ENCODE measurements around the gene TUBB4B.

TUBB4B gene

DNA sequence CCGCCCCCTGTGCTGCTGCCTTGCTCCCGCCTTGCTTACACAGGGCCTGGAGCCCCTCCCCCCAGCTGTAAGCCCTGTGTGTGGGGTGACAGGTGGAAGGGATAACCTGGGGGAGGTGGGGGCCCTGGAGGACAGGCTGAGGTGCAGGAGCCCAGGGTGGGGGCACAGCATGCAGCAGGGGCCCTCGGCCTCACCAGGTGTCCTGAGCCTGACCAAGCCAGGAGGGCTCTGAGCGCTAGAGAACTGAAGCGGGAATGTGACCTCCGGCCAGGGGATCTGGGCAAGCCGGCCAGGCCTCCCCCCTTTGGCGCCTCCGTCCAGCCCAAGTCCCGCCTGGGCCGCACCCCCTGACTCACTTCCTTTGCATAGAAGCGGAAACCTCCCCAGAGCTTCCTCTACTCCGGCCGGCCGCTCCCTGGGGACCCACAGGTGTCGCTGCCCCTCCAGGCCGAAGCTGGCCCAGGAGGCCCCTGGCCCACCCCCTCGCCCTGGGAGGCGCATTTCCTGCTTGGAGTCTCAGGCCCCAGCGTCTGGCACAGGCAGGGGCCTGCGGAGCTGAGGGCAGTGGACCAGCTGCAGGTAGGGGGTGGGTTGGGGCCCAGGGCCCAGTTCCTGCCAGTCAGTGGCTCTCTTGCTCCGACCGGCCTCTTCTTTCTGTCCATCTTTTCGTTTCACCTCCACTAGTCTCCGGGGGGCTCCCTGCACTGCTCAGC, 36.4 kb downstream of the TUBB4B start, which contains the start of gene TOR4A:
TOR4A (plus strand) TSS at position 398 of the 713 bp plus-strand sequence. CDS start 964 bp downstream, outside the sequence.
- TF ChIP-seq, protein P1, sequence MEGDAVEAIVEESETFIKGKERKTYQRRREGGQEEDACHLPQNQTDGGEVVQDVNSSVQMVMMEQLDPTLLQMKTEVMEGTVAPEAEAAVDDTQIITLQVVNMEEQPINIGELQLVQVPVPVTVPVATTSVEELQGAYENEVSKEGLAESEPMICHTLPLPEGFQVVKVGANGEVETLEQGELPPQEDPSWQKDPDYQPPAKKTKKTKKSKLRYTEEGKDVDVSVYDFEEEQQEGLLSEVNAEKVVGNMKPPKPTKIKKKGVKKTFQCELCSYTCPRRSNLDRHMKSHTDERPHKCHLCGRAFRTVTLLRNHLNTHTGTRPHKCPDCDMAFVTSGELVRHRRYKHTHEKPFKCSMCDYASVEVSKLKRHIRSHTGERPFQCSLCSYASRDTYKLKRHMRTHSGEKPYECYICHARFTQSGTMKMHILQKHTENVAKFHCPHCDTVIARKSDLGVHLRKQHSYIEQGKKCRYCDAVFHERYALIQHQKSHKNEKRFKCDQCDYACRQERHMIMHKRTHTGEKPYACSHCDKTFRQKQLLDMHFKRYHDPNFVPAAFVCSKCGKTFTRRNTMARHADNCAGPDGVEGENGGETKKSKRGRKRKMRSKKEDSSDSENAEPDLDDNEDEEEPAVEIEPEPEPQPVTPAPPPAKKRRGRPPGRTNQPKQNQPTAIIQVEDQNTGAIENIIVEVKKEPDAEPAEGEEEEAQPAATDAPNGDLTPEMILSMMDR (IDR thresholded peaks at IDR 0.05; ENCODE audit: low read length, missing control alignments), result peak; percentile 8
- peak; percentile 94 for DNase-seq (ENCODE audit: low read depth)
- peak within 1 kb of the TSS; percentile 72 for H3K4me3 ChIP-seq (replicated peaks; ENCODE audit: low read depth, low read length)

DNA sequence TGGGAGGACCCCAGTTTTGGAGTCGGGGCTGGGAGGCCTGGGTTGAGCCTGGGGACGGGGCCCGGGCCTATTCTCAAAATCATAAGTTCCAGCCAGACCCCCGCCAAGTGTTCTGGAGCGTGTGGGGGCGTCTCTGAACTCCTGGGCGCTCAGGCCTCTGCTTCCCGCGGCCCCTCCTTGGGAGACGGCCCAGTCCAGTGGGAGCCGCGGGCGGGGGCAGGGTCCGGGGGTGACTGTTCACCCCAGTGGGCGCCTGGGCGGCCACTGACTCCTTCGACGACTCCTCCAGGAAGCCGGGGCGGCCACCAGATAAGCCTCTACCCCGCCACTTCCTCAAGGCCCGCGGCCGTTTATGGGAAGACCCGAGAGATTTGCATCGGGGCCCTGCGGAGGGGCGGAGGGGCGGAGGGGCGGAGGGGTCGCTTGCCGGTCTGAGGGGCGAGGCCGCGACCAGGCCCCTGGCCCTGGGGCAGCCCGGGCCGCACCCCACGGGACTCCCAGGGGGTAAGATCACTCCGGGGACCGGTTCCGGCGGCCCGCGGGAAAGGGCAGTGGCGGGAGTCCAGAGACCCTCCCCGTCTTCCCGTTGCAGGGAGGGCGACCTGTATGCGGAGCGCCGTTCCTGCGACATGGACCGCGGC, 37.1 kb downstream of the TUBB4B start:
- TF ChIP-seq, protein P1 (IDR thresholded peaks at IDR 0.05; ENCODE audit: low read length, missing control alignments), result no peak
- H3K4me3 ChIP-seq (replicated peaks; ENCODE audit: low read depth, low read length), result peak overlapping the region; percentile 72
- peak; percentile 35 for DNase-seq (ENCODE audit: low read depth)

DNA sequence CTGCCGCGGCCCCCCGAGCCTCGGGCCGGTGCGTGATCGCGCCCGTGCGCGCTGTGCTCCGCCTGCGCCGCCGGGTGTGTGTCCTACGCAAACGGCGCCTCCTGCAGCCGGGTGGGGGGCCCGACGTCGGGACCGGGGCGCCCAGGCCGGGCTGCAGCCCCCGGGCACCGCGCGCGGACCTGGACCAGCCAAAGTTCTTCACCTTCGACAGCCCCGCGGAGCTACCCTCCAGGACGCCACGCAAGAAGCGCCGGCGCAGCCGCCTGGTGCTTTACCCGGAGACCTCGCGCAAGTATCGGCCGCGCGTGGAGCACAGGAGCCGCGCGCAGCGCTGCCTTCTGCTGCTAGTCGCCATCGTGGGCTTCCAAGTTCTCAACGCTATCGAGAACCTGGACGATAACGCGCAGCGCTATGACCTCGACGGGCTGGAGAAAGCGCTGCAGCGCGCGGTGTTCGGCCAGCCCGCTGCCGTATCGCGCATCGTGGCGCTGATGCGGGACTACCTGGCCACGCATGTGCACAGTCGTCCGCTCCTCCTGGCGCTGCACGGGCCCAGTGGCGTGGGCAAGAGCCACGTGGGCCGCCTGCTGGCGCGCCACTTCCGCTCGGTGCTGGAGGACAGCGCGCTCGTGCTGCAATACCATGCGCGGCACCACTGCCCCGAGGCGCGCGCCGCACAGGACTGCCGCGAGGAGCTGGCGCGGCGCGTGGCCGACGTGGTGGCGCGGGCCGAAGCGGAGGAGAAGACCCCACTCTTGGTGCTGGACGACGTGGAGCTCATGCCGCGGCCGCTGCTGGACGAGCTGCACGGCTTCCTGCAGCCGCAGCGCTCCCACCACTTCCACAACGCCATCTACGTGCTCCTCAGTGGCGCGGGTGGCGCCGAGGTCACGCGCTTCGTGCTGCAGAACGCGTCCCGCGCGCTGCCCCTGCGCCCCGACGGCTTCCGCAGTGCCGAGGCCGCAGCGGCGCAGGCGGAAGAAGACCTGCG, 37.9 kb downstream of the TUBB4B start:
- DNase-seq (ENCODE audit: low read depth), result no peak
- TF ChIP-seq, protein P1 (IDR thresholded peaks at IDR 0.05; ENCODE audit: low read length, missing control alignments), result no peak
- peak overlapping the region; percentile 72 for H3K4me3 ChIP-seq (replicated peaks; ENCODE audit: low read depth, low read length)

DNA sequence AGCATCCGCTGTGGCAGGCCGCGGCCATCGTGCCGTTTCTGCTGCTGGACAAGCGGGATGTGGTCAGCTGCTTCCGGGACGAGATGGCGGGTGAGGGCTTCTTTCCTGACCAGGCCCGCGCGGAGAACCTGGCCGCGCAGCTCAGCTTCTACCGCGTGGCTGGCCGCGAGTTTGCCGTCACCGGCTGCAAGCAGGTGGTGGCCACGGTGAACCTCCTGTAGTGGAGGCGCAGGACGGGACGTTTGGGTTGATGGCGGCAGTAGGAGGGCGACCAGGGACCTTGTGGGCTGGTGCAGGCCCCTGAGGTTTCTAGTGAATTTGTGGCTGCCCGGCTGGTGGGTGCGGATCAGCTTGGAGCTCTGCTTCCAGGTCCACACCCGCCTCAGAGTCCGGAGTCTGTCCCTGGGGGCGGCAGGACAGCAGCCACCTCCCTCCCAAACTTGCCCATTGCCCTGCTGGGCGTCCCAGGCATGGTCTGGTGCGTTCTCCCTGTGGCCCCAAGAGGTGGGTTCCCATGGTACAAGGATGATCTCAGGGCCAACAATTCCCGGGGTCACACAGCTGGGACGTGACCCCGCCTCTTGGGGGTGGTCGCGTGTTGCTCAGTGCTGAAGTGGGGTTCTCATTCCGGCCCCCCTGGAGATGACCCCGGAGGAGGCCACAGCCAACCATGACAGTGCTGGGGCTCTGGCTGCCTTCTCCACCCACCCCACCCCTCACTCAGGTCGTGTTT, 38.8 kb downstream of the TUBB4B start:
- TF ChIP-seq, protein P1 (IDR thresholded peaks at IDR 0.05; ENCODE audit: low read length, missing control alignments), result no peak
- H3K4me3 ChIP-seq (replicated peaks; ENCODE audit: low read depth, low read length), result no peak overlapping the region
- DNase-seq (ENCODE audit: low read depth), result no peak

DNA sequence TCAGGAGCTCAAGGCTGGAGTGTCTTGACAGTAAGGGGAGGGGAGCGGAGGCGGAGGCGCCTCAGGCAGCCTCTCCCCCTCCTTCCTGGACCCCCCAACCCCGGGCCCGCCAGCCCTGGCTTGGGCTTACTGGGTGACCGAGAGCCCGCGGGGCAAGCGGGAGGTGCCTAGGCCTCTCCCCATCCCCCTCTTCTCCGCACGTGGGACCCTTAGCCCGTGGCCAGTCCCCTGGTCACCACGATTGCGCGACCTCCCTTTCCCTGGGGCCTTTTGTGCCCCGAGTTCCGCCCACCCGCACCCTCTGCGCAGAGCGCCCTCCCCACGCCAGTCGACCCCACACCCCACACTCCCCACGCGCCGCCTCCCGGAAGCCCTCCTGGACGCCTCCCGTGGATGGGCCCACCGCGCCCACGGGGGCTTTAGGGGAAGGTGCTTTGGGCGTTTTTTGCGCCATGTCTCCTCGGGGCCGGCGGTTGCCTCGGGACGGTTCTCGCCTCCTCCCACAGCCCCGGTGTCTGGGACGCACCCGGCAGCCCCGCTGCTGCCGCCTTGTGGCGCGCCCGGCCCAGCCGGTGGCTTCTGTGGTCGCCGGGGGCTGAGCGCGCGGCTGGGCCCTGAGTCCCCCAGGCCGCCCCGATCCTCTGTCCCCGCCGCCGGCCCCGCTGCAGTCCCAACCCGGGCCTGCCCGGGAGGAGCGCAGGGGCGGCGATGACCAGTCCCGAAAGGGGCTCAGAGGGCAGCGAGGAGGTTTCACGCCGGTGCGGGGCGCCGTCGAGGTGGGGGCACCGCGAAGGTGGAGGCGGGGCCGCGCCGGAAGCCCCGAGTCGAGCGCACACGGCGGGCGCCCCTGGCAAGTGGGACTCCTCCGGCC, 39.6 kb downstream of the TUBB4B start:
- no peak overlapping the region for H3K4me3 ChIP-seq (replicated peaks; ENCODE audit: low read depth, low read length)
- TF ChIP-seq, protein P1 (IDR thresholded peaks at IDR 0.05; ENCODE audit: low read length, missing control alignments), result peak; percentile 24
- DNase-seq (ENCODE audit: low read depth), result peak; percentile 37

All from fibroblast of pulmonary artery (primary cell).